IMR-90 (cell line): ENCODE data around the gene TSPYL1. TPM values are rescaled to one million over a fixed set of nuclear protein-coding genes. Genes with fewer than 3 reads are reported as not detected.

Source experiments
- ATAC-seq: fragments of 200-7000 bp; cut with Tn5 transposase; 2 replicates; pipeline ENCODE4 v1.9.1; 2020; ENCODE audit warnings: low read depth, mild to moderate bottlenecking, moderate library complexity
- BruUV-seq: library from RNA; stranded (reverse); fragments of 400-500 nt; replicated peaks from 2 replicates; lab custom pipeline; 2021; lab: Mats Ljungman, UMichigan
- CTCF ChIA-PET: fragments of 300-600 bp; formaldehyde crosslinking; extraction: SDS; loops from one replicate; lab custom pipeline; 2021; ENCODE audit warnings: antibody characterized with exemption; lab: Yijun Ruan, JAX
- POLR2A ChIA-PET: fragments of 300-600 bp; sonication (Branson Sonifier 250); formaldehyde crosslinking; loops from one replicate; lab custom pipeline; 2022; ENCODE audit warnings: antibody characterized with exemption; ENCODE audit not compliant: unreplicated experiment; lab: Charles Lee
- DNase-seq: peaks from one replicate; pipeline ENCODE4 v3.0.0; 2013
- H2AFZ ChIP-seq: replicated peaks from 2 replicates; pipeline ENCODE3; 2013; ENCODE audit warnings: low read length, mild to moderate bottlenecking; ENCODE audit not compliant: poor library complexity
- H2AK5ac ChIP-seq: 2 replicates; pipeline ENCODE4 v1.6.1; 2013; ENCODE audit warnings: low read depth, low read length, inconsistent platforms
- H2AK9ac ChIP-seq: replicated peaks from 2 replicates; pipeline ENCODE3; 2013; ENCODE audit warnings: mild to moderate bottlenecking, low read depth, low read length, moderate library complexity; ENCODE audit not compliant: poor library complexity
- H2BK120ac ChIP-seq: 2 replicates; pipeline ENCODE4 v1.6.1; 2013; ENCODE audit warnings: low read depth, low read length, inconsistent platforms
- H2BK15ac ChIP-seq: 3 replicates; pipeline ENCODE4 v1.6.1; 2013; ENCODE audit warnings: low read depth, low read length, inconsistent platforms
- H2BK20ac ChIP-seq: 2 replicates; pipeline ENCODE4 v1.6.1; 2013; ENCODE audit warnings: low read depth, mild to moderate bottlenecking, inconsistent platforms, low read length, moderate library complexity
- H2BK5ac ChIP-seq: 2 replicates; pipeline ENCODE4 v1.6.1; 2013; ENCODE audit warnings: mild to moderate bottlenecking, low read depth, low read length, inconsistent platforms; ENCODE audit not compliant: poor library complexity, severe bottlenecking
- H3K14ac ChIP-seq: replicated peaks from 2 replicates; pipeline ENCODE4 v1.6.1; 2013; ENCODE audit warnings: low read depth, low read length, inconsistent platforms
- H3K18ac ChIP-seq: 2 replicates; pipeline ENCODE4 v1.6.1; 2013; ENCODE audit warnings: low read depth, low read length, control low read depth
- H3K23ac ChIP-seq: 2 replicates; pipeline ENCODE4 v1.6.1; 2013; ENCODE audit warnings: low read depth, low read length, inconsistent platforms
- H3K27ac ChIP-seq: 2 replicates; pipeline ENCODE4 v1.5.1; 2013; ENCODE audit warnings: mild to moderate bottlenecking, control low read depth, low read length; ENCODE audit not compliant: insufficient read depth
- H3K27me3 ChIP-seq: 2 replicates; pipeline ENCODE4 v1.6.1; 2013; ENCODE audit warnings: low read length; ENCODE audit not compliant: control insufficient read depth, insufficient read depth
- H3K36me3 ChIP-seq: 2 replicates; pipeline ENCODE4 v1.6.1; 2013; ENCODE audit warnings: low read length, mixed read lengths; ENCODE audit not compliant: control insufficient read depth, insufficient read depth
- H3K4ac ChIP-seq: 2 replicates; pipeline ENCODE4 v1.6.1; 2013; ENCODE audit warnings: low read depth, low read length, inconsistent platforms
- H3K4me1 ChIP-seq: 2 replicates; pipeline ENCODE4 v1.6.1; 2013; ENCODE audit warnings: low read length, mixed read lengths; ENCODE audit not compliant: control insufficient read depth, insufficient read depth
- H3K4me2 ChIP-seq: 2 replicates; pipeline ENCODE4 v1.6.1; 2013; ENCODE audit warnings: low read depth, mild to moderate bottlenecking, control low read depth, low read length, moderate library complexity
- H3K4me3 ChIP-seq: 2 replicates; pipeline ENCODE4 v1.5.1; 2013; ENCODE audit warnings: low read depth, mild to moderate bottlenecking, control low read depth, low read length, moderate library complexity; ENCODE audit not compliant: insufficient read depth
- H3K56ac ChIP-seq: 2 replicates; pipeline ENCODE4 v1.6.1; 2013; ENCODE audit warnings: low read length, inconsistent platforms; ENCODE audit not compliant: insufficient read depth; ENCODE audit errors: extremely low read depth
- H3K79me1 ChIP-seq, 2 experiments: 2 replicates each; pipeline ENCODE4 v1.6.1; 2013; ENCODE audit warnings: low read length in 2 of 2, inconsistent platforms in 1 of 2, low read depth in 1 of 2
- H3K9ac ChIP-seq: 2 replicates; pipeline ENCODE4 v1.6.1; 2013; ENCODE audit warnings: low read depth, low read length, control low read depth
- H3K9me1 ChIP-seq: 2 replicates; pipeline ENCODE4 v1.6.1; 2013; ENCODE audit warnings: low read length, inconsistent platforms; ENCODE audit not compliant: insufficient read depth
- H3K9me3 ChIP-seq: 2 replicates; pipeline ENCODE4 v1.6.1; 2013; ENCODE audit warnings: low read length; ENCODE audit not compliant: control insufficient read depth, insufficient read depth
- H4K20me1 ChIP-seq: 2 replicates; pipeline ENCODE4 v1.6.1; 2013; ENCODE audit warnings: low read length, inconsistent platforms; ENCODE audit not compliant: insufficient read depth
- H4K5ac ChIP-seq: 2 replicates; pipeline ENCODE4 v1.6.1; 2013; ENCODE audit warnings: mild to moderate bottlenecking, low read depth, low read length, control low read depth
- H4K8ac ChIP-seq, 2 experiments: 2 replicates each; pipeline ENCODE4 v1.6.1; 2013; ENCODE audit warnings: low read depth in 2 of 2, low read length in 2 of 2, control low read depth in 1 of 2, inconsistent platforms in 1 of 2
- H4K91ac ChIP-seq: 2 replicates; pipeline ENCODE4 v1.6.1; 2013; ENCODE audit warnings: low read depth, low read length, inconsistent platforms; ENCODE audit not compliant: insufficient read depth
- BHLHE40 ChIP-seq: fragments of 150-350 bp; IDR thresholded peaks from 2 replicates; pipeline ENCODE4 v1.6.1; 2016; ENCODE audit warnings: mild to moderate bottlenecking, low read depth, low read length
- CEBPB ChIP-seq: IDR thresholded peaks from 2 replicates; pipeline ENCODE4 v1.6.1; 2012; ENCODE audit warnings: low read depth, low read length, improper control_type of control experiment
- CHD1 ChIP-seq: IDR thresholded peaks from 2 replicates; pipeline ENCODE4 v1.6.1; 2012; ENCODE audit warnings: low read depth, low read length, improper control_type of control experiment
- ELK1 ChIP-seq: fragments of 150-350 bp; IDR thresholded peaks from 2 replicates; pipeline ENCODE4 v1.6.1; 2016; ENCODE audit warnings: low read depth, mild to moderate bottlenecking, low read length, moderate library complexity, borderline replicate concordance
- FOS ChIP-seq: fragments of 150-350 bp; IDR thresholded peaks from 2 replicates; pipeline ENCODE4 v1.6.1; 2016; ENCODE audit warnings: low read depth, low read length
- MAFK ChIP-seq: IDR thresholded peaks from 2 replicates; pipeline ENCODE4 v1.6.1; 2012; ENCODE audit warnings: low read depth, low read length, improper control_type of control experiment
- MAZ ChIP-seq: IDR thresholded peaks from 2 replicates; pipeline ENCODE4 v1.6.1; 2012; ENCODE audit warnings: low read depth, mild to moderate bottlenecking, low read length, improper control_type of control experiment, moderate library complexity, borderline replicate concordance
- MXI1 ChIP-seq: IDR thresholded peaks from 2 replicates; pipeline ENCODE4 v1.6.1; 2012; ENCODE audit warnings: low read depth, mild to moderate bottlenecking, low read length, moderate library complexity, borderline replicate concordance
- POLR2A ChIP-seq: IDR thresholded peaks from 2 replicates; pipeline ENCODE4 v1.6.1; 2012; ENCODE audit warnings: mild to moderate bottlenecking, low read depth, low read length
- RAD21 ChIP-seq: IDR thresholded peaks from 2 replicates; pipeline ENCODE4 v1.6.1; 2012; ENCODE audit warnings: low read length, improper control_type of control experiment
- RCOR1 ChIP-seq: IDR thresholded peaks from 2 replicates; pipeline ENCODE4 v1.6.1; 2012; ENCODE audit warnings: mild to moderate bottlenecking, low read length, improper control_type of control experiment; ENCODE audit not compliant: insufficient replicate concordance
- RFX5 ChIP-seq: IDR thresholded peaks from 2 replicates; pipeline ENCODE4 v1.8.0; 2012; ENCODE audit warnings: low read depth, mild to moderate bottlenecking, low read length, moderate library complexity
- SMC3 ChIP-seq: fragments of 150-350 bp; IDR thresholded peaks from 2 replicates; pipeline ENCODE4 v1.6.1; 2016; ENCODE audit warnings: low read depth, mild to moderate bottlenecking, antibody characterized with exemption, low read length, moderate library complexity
- WGBS, 2 experiments: methylation state at CpG; one replicate each; pipeline versions ENCODE4 v1.1.5 to v1.1.7; 2013; ENCODE audit warnings: missing lambda C conversion rate in 2 of 2; ENCODE audit not compliant: insufficient read length in 1 of 2; ENCODE audit errors: extremely low coverage in 2 of 2; 5-methylcytosine and 5-hydroxymethylcytosine counted together
- dilution Hi-C: fragments of 300-500 bp; cut with HindIII; formaldehyde crosslinking; loops from one replicate; pipeline ENCODE4 v1.14.3; 2018; ENCODE audit warnings: low sequenced_read_pairs; ENCODE audit not compliant: unreplicated experiment
- in situ Hi-C: fragments of 300-500 bp; cut with MboI; formaldehyde crosslinking; loops from 3 replicates; pipeline ENCODE4 v1.14.3; 2019; ENCODE audit warnings: low sequenced_read_pairs, inconsistent platforms, mixed read lengths
- intact Hi-C: fragments of 100-400 bp; cut with micrococcal nuclease; formaldehyde crosslinking; loops from 2 replicates; pipeline ENCODE4 v1.10.0; 2022
- polyA plus RNA-seq, 3 experiments: library from polyadenylated mRNA; depleted of rRNA; stranded (reverse); fragments of >200 nt; gene quantifications; 2 replicates each; pipeline ENCODE4 v1.2.3, GENCODE V29; 2012; ENCODE audit warnings: low replicate concordance in 1 of 3
- total RNA-seq: library from RNA; depleted of rRNA; stranded (reverse); fragments of >200 nt; gene quantifications from 2 replicates; pipeline ENCODE4 v1.2.3, GENCODE V29; 2012
- TF ChIP-seq, protein P1 (sequence below): fragments of 150-350 bp; IDR thresholded peaks from 2 replicates; pipeline ENCODE4 v1.6.1; 2017; ENCODE audit warnings: mild to moderate bottlenecking, antibody characterized with exemption, low read length, low read depth

The TSPYL1 gene
- total and polyA plus RNA-seq, 2 of the 4 experiments (the other 2 are of a cell fraction), result 32.4 to 111 TPM

DNA sequence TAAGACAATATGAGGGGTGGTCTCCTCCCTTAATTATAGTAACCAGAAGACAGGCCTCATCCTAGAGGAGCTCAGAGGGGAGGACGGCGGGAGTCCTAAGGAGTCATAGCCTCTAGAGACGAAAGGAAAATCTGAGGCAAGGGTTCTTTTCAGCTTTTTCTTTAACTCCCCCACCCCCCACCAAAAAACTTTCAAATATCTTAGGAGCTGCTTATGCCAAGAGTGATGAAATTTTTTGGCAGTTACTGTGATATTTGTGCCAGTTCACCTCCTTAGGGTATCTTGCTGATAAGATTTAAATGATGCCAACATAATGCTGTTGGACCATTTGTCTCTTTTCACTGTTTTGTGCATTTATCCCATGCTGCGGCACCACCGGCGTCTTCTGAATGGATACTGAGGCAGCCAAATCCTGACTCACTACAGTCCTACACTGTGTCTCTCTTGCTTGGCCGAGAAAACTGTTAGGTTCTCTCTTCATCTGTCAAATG lies 46.5 kb upstream of the TSPYL1 start:
- CTCF ChIA-PET, result no interaction called here
- ATAC-seq, result no peak
- intact Hi-C loops, result no loop called here

More for the DNA sequence above, 46.5 kb upstream of the TSPYL1 start:
- H3K4me1 ChIP-seq, result peaks cover 1% of the 10 kb centered on the region; the same call in 1 of the 2 replicates
- H3K9me3 ChIP-seq, result no peaks in the 10 kb centered on the region
- no peak overlapping the region for H3K9ac ChIP-seq
- POLR2A ChIA-PET, result interaction anchor here (0.6 kb wide), 1 partner anchor 45 kb away, joined by 3 read pairs; no protein-coding TSS in a partner anchor
- no peak overlapping the region for H2AFZ ChIP-seq
- no peaks in the 10 kb centered on the region for H3K27me3 ChIP-seq
- no peaks in the 10 kb centered on the region for H3K9me1 ChIP-seq
- H4K5ac ChIP-seq, result no peak overlapping the region
- H3K36me3 ChIP-seq, result no peaks in the 10 kb centered on the region
- no peak overlapping the region for H4K8ac ChIP-seq
- H3K18ac ChIP-seq, result no peak overlapping the region
- no peak overlapping the region for H2AK5ac ChIP-seq
- H2BK5ac ChIP-seq, result no peak overlapping the region
- no peak overlapping the region for H2BK20ac ChIP-seq
- WGBS, 2 experiments, result no CpG with 5 or more reads among the region's 7 CpGs
- no peak overlapping the region for H3K4me2 ChIP-seq
- in situ Hi-C loops, result no loop called here
- H3K27ac ChIP-seq, result no peak overlapping the region
- no peak overlapping the region for H3K14ac ChIP-seq
- H3K4me3 ChIP-seq, result no peak overlapping the region
- H2BK15ac ChIP-seq, result no peak overlapping the region
- no peak overlapping the region for H4K91ac ChIP-seq
- no peaks in the 10 kb centered on the region for H4K20me1 ChIP-seq
- TF ChIP-seq RAD21 (no peak), CHD1 (no peak), ELK1 (no peak), FOS (no peak), MAZ (no peak), RFX5 (no peak), POLR2A (no peak), CEBPB (no peak), RCOR1 (no peak), MXI1 (no peak), BHLHE40 (no peak), MAFK (no peak), SMC3 (no peak)
- TF ChIP-seq, protein P1, sequence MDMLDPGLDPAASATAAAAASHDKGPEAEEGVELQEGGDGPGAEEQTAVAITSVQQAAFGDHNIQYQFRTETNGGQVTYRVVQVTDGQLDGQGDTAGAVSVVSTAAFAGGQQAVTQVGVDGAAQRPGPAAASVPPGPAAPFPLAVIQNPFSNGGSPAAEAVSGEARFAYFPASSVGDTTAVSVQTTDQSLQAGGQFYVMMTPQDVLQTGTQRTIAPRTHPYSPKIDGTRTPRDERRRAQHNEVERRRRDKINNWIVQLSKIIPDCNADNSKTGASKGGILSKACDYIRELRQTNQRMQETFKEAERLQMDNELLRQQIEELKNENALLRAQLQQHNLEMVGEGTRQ, result no peak
- no peaks in the 10 kb centered on the region; a peak in 2 of 4 replicates for H3K79me1 ChIP-seq
- no peak for DNase-seq
- no peak overlapping the region for H3K4ac ChIP-seq
- BruUV-seq, result no TSS peak
- no peak overlapping the region for H2BK120ac ChIP-seq
- dilution Hi-C loops, result no loop called here
- H3K56ac ChIP-seq, result no peak overlapping the region
- no peak overlapping the region for H3K23ac ChIP-seq
- H2AK9ac ChIP-seq, result no peak overlapping the region
